ENCODE results near the gene MACC1. TPM values are rescaled to one million over a fixed set of nuclear protein-coding genes. Genes with fewer than 3 reads are reported as not detected.

The MACC1 gene
- total and polyA plus RNA-seq, 12 donors: under 0.01 to 0.82 (median 0.20) TPM; not detected in 4

DNA sequence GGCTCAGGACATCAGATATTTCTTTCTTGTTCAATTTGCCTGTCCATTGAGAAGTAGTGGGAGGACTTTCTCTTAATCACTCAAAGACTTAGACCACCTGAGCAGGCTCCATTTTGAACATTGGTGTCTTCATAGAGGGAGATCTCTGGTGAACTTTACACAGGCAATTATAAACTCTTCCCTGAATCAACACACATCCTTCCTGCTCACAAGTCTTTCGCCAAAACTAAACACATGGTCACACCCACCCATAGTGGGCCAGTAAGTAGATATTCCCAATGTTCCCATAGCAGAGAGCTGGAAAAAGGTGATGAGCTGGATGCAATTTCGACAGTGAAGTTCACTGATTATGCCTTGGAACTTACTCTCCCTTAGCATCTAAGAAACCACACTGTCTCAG is 8.2 kb upstream of the MACC1 start:
- Histone ChIP-seq H3K27me3 (no peaks in the 10 kb centered on the region), H3K9me3 (no peaks in the 10 kb centered on the region), H3K36me3 (no peaks in the 10 kb centered on the region), H3K4me1 (peaks cover 0 to 40% (median 0%) of the 10 kb centered on the region in 9 donors), H3K4me3 (no peak overlapping the region), H3K27ac (no peak overlapping the region)
- TF ChIP-seq, protein P1, sequence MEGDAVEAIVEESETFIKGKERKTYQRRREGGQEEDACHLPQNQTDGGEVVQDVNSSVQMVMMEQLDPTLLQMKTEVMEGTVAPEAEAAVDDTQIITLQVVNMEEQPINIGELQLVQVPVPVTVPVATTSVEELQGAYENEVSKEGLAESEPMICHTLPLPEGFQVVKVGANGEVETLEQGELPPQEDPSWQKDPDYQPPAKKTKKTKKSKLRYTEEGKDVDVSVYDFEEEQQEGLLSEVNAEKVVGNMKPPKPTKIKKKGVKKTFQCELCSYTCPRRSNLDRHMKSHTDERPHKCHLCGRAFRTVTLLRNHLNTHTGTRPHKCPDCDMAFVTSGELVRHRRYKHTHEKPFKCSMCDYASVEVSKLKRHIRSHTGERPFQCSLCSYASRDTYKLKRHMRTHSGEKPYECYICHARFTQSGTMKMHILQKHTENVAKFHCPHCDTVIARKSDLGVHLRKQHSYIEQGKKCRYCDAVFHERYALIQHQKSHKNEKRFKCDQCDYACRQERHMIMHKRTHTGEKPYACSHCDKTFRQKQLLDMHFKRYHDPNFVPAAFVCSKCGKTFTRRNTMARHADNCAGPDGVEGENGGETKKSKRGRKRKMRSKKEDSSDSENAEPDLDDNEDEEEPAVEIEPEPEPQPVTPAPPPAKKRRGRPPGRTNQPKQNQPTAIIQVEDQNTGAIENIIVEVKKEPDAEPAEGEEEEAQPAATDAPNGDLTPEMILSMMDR (IDR thresholded peaks at IDR 0.05): no peak
- intact Hi-C loops (cut with DNase I): no loop called here
- ATAC-seq (no peak), DNase-seq (no peak)
- WGBS, 2 donors: 79% methylated on average over 2 of the region's 2 CpGs

DNA sequence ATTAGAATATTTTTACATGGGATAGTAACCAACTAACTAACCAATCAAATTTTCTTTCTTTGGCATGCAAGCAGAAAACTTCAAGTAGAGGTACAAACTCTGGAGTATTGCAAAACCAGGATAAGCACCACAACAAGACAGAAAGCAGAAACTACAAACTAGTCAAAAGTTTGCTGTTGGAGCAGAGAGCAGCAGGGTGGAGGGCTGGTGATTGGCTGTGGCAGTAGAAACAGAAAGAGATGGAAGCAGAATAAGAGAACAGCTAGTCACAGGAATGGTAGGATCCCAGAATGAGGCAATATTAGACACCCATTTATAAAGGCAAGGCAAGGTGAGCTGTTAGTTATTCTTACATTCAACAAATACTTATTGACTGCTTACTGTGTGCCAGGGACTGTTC is 6.8 kb upstream of the MACC1 start:
- peaks cover 0 to 41% (median 10%) of the 10 kb centered on the region in 9 donors for H3K4me1 ChIP-seq
- no peaks in the 10 kb centered on the region for H3K9me3 ChIP-seq
- ATAC-seq: no peak
- H3K36me3 ChIP-seq: no peaks in the 10 kb centered on the region
- no peaks in the 10 kb centered on the region for H3K27me3 ChIP-seq
- no peak for DNase-seq
- TF ChIP-seq, protein P1 (IDR thresholded peaks at IDR 0.05): no peak
- intact Hi-C loops (cut with DNase I): no loop called here
- H3K4me3 ChIP-seq: no peak overlapping the region
- no peak overlapping the region for H3K27ac ChIP-seq

DNA sequence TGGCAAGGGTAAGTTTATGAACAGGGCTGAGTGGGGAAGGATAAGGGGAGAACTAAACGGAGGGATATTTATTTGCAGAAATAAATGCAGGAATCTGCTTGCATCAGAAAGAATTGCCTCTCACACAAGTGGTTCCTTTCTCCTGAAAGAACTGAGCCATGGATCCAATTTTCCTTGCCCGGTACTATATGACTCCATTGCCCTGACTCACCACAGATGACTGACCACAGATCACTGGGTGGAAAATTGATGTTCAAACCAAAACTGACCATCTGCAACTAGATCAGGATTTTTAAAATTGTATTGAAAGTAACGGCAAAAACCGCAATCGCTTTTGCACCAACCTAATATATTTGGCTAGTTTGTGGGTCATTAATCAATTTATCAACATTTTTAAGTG is 6.2 kb upstream of the MACC1 start:
- ATAC-seq: no peak
- Histone ChIP-seq H3K36me3 (no peaks in the 10 kb centered on the region), H3K4me3 (no peak overlapping the region), H3K9me3 (no peaks in the 10 kb centered on the region), H3K4me1 (peaks cover 0 to 45% (median 10%) of the 10 kb centered on the region in 9 donors), H3K27me3 (no peaks in the 10 kb centered on the region), H3K27ac (no peak overlapping the region)
- TF ChIP-seq, protein P1 (IDR thresholded peaks at IDR 0.05): no peak
- 93 to 95% methylated on average over 5 of the region's 5 CpGs for WGBS, 2 donors
- no peak for DNase-seq
- intact Hi-C loops (cut with DNase I): no loop called here

DNA sequence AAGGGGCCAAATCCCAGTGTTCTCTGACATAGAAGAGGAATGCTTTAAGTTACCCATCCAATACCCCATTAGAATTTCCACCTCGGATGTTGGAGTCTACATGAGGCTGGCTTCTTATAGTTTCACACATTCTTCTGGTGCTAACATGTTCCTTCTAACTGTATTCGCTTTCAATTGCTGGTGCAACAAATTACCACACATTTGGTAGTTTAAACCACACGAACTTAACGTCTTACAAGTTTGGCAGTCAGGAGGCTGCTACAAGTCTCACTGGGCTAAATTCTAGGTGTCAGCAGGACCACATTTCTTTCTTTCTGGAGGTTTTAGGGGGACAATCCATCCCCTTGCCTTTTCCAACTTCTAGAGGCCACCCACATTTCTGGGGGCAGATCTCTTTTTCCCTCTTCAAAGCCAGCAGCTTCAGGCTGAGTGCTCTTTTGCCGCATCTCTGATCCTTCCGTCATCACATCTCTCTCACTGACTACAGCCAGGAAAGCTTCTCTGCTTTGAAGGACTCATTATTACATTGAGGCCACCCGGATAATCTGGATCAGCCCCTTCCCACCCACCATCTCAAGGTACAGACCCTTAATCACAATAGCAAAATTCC is 5.1 kb upstream of the MACC1 start:
- intact Hi-C loops (cut with DNase I): no loop called here
- no peaks in the 10 kb centered on the region for H3K9me3 ChIP-seq
- DNase-seq (no peak), ATAC-seq (no peak)
- 70 to 74% methylated on average over 7 of the region's 7 CpGs for WGBS, 2 donors
- no peak overlapping the region for H3K27ac ChIP-seq
- H3K4me1 ChIP-seq: peaks cover 0 to 54% (median 10%) of the 10 kb centered on the region in 9 donors
- no peaks in the 10 kb centered on the region for H3K36me3 ChIP-seq
- TF ChIP-seq, protein P1 (IDR thresholded peaks at IDR 0.05): no peak
- H3K27me3 ChIP-seq: no peaks in the 10 kb centered on the region
- H3K4me3 ChIP-seq: no peak overlapping the region
